GM19193 (cell line): ENCODE measurements around the gene STK4.

Experiments used
- POLR2A ChIP-seq: IDR thresholded peaks from 4 replicates; pipeline ENCODE4 v1.6.1; 2011; ENCODE audit not compliant: insufficient read depth, insufficient read length; ENCODE audit errors: extremely low read depth

STK4 gene

GRCh38 chr20:45111799-45112471 is 145.6 kb downstream of the STK4 start:
- no peak for TF ChIP-seq POLR2A

GRCh38 chr20:45112754-45113153 is 146.4 kb downstream of the STK4 start:
- TF ChIP-seq POLR2A = no peak

- no peak for TF ChIP-seq POLR2A
Observed at GRCh38 chr20:45113865-45114264, 147.6 kb downstream of the STK4 start.

- no peak for TF ChIP-seq POLR2A
Observed at GRCh38 chr20:45114465-45115385, 148.4 kb downstream of the STK4 start, which contains the start of gene WFDC5. Gene WFDC5, minus strand, starts transcription at chr20:45115174. Its CDS starts 91 bp downstream, at chr20:45115083.

GRCh38 chr20:45115386-45115774 is 149.1 kb downstream of the STK4 start:
- no peak for TF ChIP-seq POLR2A

- no peak for TF ChIP-seq POLR2A
Observed at GRCh38 chr20:45115829-45116228, 149.5 kb downstream of the STK4 start.

- TF ChIP-seq POLR2A = no peak
Observed at GRCh38 chr20:45117581-45117980, 151.3 kb downstream of the STK4 start.

- no peak for TF ChIP-seq POLR2A
Observed at GRCh38 chr20:45118028-45118427, 151.7 kb downstream of the STK4 start.

GRCh38 chr20:45119556-45120266 is 153.4 kb downstream of the STK4 start:
- no peak for TF ChIP-seq POLR2A

- TF ChIP-seq POLR2A = no peak
Observed at GRCh38 chr20:45121388-45121787, 155.1 kb downstream of the STK4 start.

GRCh38 chr20:45124365-45124764 is 158.1 kb downstream of the STK4 start, which contains the start of gene WFDC12:
Gene WFDC12, minus strand, starts transcription at chr20:45124465. Its CDS starts 18 bp downstream, at chr20:45124447.
- no peak for TF ChIP-seq POLR2A

- TF ChIP-seq POLR2A = no peak
Observed at GRCh38 chr20:45128099-45128498, 161.8 kb downstream of the STK4 start.
